Measurements from ENCODE around the gene SOS2.

The SOS2 gene

GRCh38 chr14:50231475-50232275 is at the start of gene SOS2:
SOS2 (minus strand) TSS chr14:50231578; CDS start chr14:50231283, 295 bp downstream.
- DNase-seq = peak; percentile 83

- DNase-seq = no peak
Observed at GRCh38 chr14:50272498-50272897, 41.1 kb upstream of the SOS2 start.

GRCh38 chr14:50270932-50271331 is 39.6 kb upstream of the SOS2 start:
- DNase-seq = no peak

GRCh38 chr14:50265029-50265428 is 33.7 kb upstream of the SOS2 start:
- DNase-seq = no peak

GRCh38 chr14:50263321-50263720 is 31.9 kb upstream of the SOS2 start:
- no peak for DNase-seq

- DNase-seq = no peak
Observed at GRCh38 chr14:50262865-50263264, 31.5 kb upstream of the SOS2 start.

- no peak for DNase-seq
Observed at GRCh38 chr14:50260511-50260910, 29.1 kb upstream of the SOS2 start.

- DNase-seq = no peak
Observed at GRCh38 chr14:50260072-50260471, 28.7 kb upstream of the SOS2 start.

- DNase-seq = no peak
Observed at GRCh38 chr14:50257732-50258131, 26.4 kb upstream of the SOS2 start.

- no peak for DNase-seq
Observed at GRCh38 chr14:50254248-50254647, 22.9 kb upstream of the SOS2 start.

- DNase-seq = no peak
Observed at GRCh38 chr14:50249136-50249775, 17.9 kb upstream of the SOS2 start.

- DNase-seq = no peak
Observed at GRCh38 chr14:50247245-50247644, 15.9 kb upstream of the SOS2 start.

- DNase-seq = no peak
Observed at GRCh38 chr14:50242566-50243310, 11.4 kb upstream of the SOS2 start.

GRCh38 chr14:50242096-50242495 is 10.7 kb upstream of the SOS2 start:
- DNase-seq = no peak

- no peak for DNase-seq
Observed at GRCh38 chr14:50237427-50237826, 6.0 kb upstream of the SOS2 start.

GRCh38 chr14:50233951-50234250 is 2.5 kb upstream of the SOS2 start:
- no peak for DNase-seq

GRCh38 chr14:50233166-50233950 is 2.0 kb upstream of the SOS2 start:
- DNase-seq = no peak

GRCh38 chr14:50232276-50232642 is 881 bp upstream of the SOS2 start:
- no peak for DNase-seq

- peak; percentile 28 for DNase-seq
Observed at GRCh38 chr14:50230701-50231474, 490 bp downstream of the SOS2 start.

GRCh38 chr14:50230401-50230700 is 1.0 kb downstream of the SOS2 start:
- no peak for DNase-seq

GRCh38 chr14:50229681-50230080 is 1.7 kb downstream of the SOS2 start:
- DNase-seq = no peak

GRCh38 chr14:50228313-50228712 is 3.1 kb downstream of the SOS2 start:
- no peak for DNase-seq

GRCh38 chr14:50225974-50226297 is 5.4 kb downstream of the SOS2 start:
- DNase-seq = no peak
